CD1c-positive myeloid dendritic cell (primary cell): Measurements from ENCODE around the gene HBEGF.
A peak's percentile ranks its signal among the peaks of the same experiment; 100 is the strongest.

Source experiments
- DNase-seq: peaks from one replicate; pipeline ENCODE4 v3.0.0-alpha.2; 2016; ENCODE audit errors: extremely low spot score

The HBEGF gene

DNA sequence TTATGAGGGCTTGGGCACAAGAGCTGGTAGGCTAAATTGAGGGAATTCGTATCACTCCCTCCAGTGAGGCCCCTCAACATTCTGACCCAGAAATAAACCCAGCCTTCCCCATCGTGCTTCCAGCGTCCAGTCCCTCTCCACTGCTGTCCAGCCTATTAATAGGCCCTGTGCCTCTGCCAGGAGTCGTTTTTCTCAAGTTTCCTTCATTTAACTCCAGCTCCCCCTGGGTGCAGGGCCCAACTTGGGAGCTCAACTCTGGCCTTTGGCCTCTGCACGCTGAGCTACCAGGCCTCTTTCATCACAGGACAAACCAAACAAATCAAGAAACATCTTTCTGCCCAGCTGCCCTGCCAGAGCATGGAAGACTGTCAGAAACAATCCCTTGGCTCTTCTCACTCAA is 10.0 kb downstream of the HBEGF start:
- no peak for DNase-seq

DNA sequence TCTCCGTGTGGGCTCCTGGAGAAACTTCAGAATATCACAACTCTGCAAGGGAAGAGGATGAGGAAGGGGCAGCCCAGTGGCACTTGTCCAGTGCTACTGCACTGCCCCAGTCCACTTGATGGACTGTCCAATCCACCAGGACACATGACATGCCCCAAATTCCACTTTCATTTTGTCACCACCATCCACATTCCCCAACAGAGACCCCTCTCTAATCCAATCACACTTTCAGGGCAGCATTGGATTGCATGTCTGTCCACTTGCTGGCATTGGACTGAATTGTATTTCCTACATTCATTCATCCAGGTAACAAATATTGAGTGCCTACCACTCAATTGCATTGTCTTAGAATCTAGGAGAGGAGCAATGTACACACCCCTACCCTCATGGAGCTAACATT is 14.8 kb downstream of the HBEGF start:
- DNase-seq = no peak

DNA sequence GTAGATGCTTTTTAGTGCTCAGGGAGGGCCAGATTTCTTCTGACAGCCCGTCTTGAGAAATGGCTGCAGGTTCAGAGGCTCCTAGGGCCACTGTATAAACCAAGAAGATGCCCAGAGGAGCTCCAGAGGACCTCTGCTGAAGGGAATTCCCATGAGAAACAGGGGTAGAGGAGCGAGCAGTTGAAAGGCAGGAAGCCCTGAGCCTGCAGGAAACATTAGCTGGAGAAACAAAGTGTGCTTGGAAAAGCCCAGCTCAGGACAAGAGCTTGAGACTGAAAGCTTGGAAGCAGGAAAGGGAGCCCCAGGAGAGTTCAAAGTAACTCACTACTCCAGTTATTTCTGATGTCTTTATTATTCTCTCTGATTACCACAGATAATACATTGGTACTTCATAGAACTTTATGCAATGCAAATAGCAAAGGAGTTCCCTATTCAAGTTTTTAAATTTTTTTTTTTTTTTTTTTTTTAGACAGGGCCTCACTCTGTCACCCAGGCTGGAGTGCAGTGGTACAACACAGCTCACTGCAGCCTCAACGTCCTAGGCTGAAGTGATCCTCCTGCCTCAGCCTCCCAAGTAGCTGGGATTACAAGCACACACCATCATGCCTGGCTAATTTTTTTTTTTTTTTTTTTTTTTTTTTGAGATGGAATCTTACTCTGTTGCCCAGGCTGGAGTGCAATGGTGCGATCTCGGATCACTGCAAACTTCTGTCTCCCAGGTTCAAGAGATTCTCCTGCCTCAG is 16.5 kb downstream of the HBEGF start:
- no peak for DNase-seq

DNA sequence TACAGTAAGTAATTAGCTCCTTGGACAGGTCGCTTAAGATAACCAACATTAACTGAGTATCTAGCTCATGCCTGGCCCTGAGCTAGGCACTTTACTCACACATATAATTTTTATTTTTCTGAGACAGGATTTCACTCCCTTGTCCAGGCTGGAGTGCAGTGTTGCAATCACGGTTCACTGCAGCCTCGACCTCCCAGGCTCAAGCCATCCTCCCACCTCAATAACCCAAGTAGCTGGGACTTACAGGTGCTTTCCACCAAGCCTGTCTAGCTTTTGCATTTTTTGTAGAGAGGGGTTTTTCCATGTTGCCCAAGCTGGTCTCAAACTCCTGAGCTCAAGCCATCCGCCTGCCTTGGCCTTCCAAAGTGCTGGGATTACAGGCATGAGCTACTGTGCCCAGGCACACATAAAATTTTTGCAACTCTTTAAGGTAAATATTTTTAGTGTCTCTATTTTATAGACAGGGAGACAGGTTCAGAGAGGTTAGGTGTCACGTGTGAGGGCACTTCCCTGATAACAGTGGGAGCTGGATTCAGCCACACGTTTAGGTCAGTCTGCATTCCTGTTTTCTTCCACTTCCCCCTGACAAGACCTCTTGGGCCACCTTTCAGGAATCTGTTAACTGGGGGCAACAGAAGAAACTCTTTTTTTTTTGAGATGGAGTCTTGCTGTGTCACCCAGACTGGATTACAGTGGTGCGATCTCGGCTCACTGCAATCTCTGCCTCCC is 18.2 kb downstream of the HBEGF start:
- no peak for DNase-seq

DNA sequence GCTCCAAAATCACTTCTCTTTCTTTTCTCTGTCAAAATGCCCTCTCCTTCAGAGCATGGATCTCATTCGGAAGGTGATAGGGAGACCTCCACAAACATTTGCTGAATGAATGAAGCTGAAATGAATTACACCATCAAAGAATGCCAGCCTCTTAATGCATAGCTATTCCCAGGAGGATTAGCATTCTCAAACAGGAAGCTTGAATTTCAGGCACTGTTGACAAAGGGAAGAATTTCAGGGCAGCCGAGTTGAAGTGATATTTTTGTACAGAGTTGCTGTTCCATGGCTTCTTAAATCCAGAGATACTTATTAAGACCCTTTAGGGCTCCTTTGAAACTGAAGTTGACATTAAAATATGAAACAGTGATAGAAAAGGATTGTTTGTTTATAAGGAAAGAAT is 18.8 kb downstream of the HBEGF start:
- DNase-seq = no peak

DNA sequence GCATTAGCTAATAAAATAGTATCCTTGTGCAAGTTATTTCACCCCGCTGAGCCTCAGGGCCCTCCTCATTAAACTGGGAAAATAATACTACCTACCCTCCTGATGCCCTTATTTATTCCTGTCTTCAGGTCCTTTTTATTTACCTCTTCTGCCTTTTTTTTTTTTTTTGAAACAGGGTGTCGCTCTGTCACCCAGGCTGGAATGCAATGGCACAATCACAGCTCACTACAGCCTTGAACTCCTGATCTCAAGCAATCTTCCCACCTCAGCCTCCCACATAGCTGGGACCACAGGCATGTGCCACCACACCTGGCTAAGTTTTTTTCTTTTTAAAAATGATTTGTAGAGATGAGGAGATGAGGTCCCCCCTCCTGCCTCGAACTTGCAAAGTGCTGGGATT is 20.9 kb downstream of the HBEGF start:
- DNase-seq = no peak

DNA sequence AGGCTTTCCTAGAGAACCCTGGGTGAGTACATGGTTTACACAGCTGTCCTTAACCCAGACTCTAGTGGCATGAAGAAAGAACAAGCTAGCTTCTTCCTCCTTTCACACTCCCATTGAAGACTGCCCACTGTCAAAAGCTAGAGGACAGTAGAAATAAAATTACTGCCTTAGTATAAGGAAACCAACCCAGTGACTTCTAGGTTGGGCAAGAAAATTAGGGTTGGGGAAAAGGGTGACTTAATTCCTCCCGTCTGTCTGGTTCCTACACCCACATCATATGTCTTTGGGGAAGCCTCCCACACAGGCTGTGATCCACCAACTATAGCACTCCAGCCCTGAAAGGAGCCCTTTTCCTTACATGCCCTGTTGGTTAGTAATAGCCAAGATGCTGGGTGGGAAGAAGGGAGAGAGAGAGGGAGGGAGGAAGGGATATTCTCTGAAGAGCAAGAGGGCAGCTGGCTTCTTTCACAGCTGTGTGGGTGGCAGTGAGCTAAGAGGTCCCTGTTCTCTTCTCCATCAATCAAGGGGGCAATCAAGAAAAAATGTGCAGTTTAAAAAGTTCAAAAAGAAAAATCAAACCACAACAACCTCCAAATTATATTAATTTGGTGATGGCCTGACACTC is 21.7 kb downstream of the HBEGF start:
- peak; percentile 94 for DNase-seq

DNA sequence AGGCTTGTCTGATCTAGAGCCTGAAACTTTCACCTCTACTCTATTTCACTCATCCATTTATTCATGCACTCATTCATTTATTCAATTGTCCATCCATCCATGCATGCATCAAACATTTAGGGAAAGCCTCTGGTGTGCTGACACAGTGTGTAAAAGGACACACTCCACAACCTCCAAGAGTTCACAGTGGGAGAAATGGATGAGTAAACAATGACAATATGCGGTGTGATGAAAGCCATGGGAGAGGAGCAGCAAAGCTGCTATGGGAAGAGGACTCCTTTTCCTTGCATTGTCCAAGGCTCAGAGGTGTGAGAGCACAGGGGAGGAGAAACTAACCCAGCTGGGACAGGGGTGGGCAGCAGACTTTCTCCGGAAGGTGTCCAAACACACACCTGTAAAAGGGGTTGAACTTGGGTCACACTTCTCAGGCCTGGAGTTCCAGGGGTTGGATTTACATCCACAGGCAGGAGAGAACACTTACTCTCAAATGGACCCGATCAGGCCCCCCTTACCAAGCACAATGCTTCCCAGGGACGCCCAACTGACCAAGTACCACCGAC is 22.3 kb downstream of the HBEGF start:
- no peak for DNase-seq

DNA sequence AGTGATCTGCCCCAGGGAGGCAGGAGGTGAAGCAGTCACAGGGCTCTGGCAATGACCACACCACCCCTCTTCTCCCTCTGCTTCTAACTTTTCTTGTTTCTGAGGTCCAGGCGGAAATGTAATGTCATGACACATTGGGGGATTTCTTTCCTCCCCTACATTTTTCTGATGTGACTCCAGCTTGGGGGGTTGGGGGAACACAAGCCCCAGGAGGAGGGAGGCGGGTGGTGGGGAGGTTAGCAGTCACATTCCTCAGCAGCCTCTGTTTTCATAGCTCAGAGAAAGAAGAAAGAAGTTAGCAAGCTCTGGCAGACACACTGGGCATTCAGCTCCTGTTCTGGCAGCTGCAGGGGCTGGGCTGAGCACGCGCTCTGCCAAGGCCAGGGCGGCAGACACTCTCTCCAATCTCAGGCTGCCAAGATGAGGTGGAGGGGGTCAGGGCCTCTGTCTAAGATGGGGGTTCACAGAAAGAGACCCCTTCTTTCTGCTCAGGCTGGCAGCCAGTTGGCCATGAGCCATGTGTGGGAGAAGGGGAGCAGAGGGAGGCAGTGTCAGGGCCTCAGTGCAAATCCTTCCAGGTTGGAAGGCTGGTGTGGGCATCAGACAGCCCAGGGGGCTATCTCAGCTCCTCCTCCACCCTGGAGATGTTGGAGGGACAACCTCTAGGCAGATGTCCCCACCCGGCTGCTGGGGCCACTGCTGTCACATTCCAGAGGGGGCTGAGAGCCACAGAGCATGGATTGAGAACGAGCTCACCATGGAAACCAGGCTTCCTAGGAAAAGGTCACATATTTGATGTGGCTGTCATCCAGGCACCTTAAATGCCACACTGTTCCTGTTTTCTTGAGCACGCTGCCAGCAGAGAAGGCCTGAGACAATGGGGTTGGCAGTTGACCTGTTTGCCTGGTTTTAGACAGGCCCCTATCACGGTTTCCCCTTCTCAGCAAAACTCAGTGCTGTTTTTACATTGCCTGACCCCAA is 23.4 kb downstream of the HBEGF start:
- DNase-seq = peak; percentile 72

DNA sequence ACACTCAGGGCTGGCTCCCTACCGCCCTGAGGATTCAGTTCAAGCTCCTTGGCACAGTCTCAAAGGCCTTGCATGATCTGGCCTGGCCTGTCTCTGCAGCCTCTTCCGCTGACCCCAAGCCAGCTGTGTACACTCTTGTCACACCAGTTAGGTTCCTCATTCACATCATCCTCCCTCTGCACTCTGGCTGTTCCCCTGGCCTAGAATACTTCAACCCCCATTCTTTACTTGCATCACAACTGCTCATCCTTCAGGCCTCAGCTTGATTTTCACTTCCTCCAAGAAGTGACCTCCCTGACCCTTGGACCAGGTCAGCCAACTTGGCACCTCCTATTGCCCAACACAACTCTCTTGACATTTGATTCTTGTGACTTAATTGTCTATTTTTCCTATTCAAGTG is 24.6 kb downstream of the HBEGF start:
- DNase-seq = peak; percentile 92

DNA sequence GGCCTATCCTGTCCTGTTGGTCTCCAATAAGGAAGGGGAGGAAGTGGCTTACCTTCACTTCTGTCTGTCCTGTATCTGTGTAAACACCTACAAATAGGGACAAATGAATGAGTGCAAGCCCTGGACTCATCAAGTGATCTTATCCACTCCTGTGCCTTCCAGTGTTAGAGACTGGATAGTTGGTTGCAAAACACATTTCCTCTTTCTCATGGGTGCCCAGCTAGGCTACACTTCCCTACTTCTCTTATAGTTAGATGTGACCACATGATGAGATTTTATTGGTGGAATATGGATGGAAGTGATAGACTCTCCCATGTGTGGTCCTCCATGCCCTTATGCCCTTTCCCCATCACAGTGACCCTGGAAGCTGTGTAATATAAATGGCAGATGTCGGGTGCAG is 26.6 kb downstream of the HBEGF start:
- peak; percentile 82 for DNase-seq

DNA sequence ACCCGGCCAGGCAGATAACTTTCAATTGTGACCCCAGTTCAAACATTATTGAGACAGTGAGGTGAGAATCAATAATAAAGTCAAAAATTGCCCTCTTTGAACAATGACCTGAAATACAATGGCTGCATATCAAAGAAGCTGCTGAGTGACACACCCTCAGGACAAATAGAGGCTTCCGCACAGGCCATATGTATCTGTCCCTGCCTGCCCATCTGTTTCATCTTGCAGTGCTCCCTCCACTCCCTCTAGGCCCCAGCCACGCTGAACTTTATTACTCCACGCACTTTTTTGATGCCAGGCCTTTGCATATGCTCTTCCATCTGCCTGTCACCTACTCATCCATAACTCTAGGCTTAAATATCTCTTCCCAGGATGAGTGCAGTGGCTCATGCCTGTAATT is 27.6 kb downstream of the HBEGF start:
- no peak for DNase-seq

DNA sequence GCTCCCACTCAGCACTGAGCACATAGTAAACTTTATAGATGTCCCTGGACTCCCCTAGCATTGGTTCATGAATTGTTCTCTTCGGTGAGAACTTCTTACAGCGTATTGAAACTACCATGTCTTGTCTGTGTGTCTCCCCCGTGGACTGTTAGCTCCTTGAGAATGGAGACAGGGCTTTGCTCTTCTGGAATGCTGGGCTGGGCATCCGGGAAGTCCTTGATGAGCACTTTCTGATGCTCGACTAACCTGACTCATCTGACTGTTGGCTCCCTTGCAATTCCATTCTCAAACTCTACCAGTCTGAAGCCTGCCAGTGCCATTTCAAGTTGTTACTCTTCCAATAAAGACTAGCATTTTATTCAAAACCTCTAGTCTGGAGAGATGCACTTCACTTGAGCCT is 28.5 kb downstream of the HBEGF start:
- DNase-seq = no peak

DNA sequence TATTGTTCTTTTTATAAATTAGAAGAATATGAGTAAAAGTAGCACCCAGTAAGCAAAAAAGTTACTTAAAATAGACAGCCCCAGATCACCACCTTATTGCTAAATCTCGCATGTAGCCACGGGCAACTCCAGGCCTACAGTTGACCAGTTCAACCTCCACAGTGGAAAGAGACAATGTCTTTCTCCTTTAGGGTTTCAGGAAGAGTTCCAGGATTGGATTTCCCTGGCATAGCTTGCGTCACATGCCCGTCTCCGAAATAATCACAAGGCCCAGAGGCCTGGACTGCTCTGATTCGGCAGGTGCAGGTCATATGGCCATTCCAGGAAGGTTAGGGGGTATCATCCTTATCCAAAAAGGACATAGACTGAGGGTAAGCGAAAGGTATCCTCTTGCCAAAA is 33.6 kb downstream of the HBEGF start:
- DNase-seq = no peak

DNA sequence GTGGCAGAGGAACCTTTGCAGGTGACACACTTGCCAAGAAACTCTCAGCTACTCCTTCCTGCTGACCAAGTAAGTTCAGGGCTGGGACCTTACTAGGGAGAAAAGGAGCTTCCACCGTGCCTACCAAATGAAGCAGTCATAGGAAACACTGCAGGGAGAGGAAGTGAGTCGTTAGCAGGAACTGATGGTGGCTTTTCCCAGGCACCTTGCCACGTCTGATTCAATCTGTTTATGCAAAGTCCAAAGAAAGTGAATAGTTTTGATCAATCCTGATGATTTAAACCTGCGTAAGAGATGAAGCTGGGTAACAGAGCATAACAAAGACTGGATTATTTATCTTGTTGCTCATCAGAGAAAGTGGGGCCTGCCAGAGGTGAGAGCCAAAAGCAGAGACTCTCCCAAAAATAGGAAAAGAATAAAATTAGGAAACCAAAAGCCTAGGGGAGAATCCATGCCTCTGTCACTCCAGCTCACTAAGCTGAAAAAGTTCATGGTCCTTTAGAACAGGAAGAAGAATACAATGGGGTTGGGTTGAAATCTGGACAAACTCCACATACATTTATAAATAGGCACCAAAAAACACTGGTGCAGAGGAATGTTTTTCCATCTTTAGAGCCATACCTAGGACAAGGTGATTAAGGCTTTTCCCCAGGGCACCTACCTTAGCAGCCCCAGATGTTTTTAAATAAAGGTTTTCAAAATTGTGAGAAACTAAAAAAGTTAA is 34.2 kb downstream of the HBEGF start:
- DNase-seq = peak; percentile 62

DNA sequence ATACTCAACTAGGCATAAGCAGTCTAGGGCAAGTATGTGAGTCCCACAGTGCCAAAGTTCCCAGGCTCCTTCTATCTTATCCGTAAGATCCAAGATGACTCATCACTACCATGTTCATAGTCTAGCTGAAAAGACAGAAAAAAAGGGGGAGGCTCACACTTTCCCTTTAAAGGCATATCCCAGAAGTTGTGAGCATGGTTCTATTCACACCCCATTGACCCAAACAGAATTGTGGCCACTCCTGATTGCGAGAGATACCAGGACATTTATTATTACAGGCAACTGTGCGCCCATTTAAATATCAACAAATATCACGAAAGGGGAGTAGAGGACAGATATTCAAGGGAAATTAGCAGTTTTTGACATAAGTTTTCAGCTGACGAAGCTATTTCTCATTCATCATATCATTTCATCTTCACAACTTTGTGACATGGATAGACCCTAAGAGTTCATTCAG is 35.4 kb downstream of the HBEGF start:
- DNase-seq = no peak

DNA sequence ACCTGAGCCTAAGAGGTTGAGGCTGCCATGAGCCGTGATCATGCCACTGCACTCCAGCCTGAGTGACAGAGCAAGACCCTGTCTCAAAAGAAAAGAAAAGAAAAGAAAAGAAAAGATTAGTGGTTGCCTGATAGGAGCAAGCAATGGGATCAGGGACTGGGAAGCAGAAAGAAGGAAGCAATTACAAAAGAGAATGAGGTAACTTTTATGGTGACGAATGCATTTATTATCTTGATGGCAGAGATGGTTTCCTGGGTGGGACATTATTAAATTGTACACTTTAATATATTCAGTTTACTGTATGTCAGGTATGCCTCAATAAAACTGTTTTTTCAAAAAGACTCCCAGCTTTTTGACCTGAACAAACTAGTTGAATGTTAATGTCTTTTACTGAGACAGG is 36.0 kb downstream of the HBEGF start:
- DNase-seq = no peak

DNA sequence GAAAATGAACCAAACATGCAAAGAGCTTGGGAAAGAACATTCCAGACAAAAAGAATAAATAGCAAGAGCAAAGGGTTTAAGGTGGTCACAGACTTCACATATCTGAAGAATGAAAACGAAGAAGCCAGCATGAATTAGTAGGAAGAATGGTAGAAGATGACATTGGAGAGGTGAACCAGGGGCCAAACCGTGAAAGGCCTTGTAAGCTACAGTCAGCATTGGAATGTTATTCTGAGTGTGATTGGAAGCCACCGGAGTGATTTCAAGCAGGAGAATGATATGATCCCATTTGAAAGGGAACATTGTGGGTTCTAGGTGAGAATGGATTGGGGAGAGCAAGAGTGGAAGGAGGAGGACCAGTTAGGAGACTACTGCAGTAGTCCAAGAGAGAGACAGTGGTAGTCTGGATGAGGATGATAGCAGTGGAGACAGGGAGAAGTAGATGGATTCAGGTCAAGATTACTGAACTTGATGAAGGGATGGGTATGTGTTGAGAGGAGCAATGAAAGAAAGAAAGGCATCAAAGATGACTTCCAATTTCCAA is 36.6 kb downstream of the HBEGF start:
- DNase-seq = no peak

DNA sequence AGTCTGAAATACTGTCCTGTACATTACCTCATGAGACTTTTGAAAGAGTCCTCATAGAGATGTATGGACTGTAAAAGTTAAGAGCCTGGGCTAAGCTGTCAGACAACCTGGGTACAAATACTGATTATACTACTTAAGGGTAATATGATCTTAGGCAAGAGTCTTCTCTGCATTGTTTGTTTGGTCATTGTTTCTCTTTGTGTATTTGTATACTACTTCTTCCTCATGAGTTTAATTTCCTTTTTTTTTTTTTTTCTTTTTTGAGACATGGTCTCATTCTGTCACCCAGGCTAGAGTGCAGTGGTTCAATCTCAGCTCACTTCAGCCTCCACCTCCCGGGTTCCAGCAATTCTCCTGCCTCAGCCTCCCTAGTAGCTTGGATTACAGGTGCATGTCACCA is 40.9 kb downstream of the HBEGF start:
- DNase-seq = no peak

DNA sequence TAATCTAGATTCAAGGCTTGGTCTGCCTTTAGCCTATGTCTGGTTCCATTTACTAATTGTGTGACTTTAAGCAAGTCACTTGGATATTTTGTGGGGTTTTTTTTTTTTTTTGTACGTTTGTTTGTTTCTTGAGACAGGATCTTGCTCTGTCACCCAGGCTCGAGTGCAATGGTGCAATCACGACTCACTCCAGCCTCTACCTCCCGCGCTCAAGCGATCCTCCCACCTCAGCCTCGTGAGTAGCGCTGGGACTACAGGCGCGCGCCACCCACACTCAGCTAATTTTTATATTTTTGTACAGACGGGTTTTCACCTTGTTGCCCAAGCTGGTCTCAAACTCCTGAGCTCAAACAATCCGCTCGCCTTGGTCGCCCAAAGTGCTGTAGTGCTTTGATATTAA is 42.4 kb downstream of the HBEGF start:
- peak; percentile 52 for DNase-seq
